ENCODE measurements around the gene PROCA1. TPM values are rescaled to one million over a fixed set of nuclear protein-coding genes. Genes with fewer than 3 reads are reported as not detected.

PROCA1 gene
- polyA plus RNA-seq, 1 of the 3 experiments (the other 2 are of a cell fraction) = 7.1 TPM

DNA sequence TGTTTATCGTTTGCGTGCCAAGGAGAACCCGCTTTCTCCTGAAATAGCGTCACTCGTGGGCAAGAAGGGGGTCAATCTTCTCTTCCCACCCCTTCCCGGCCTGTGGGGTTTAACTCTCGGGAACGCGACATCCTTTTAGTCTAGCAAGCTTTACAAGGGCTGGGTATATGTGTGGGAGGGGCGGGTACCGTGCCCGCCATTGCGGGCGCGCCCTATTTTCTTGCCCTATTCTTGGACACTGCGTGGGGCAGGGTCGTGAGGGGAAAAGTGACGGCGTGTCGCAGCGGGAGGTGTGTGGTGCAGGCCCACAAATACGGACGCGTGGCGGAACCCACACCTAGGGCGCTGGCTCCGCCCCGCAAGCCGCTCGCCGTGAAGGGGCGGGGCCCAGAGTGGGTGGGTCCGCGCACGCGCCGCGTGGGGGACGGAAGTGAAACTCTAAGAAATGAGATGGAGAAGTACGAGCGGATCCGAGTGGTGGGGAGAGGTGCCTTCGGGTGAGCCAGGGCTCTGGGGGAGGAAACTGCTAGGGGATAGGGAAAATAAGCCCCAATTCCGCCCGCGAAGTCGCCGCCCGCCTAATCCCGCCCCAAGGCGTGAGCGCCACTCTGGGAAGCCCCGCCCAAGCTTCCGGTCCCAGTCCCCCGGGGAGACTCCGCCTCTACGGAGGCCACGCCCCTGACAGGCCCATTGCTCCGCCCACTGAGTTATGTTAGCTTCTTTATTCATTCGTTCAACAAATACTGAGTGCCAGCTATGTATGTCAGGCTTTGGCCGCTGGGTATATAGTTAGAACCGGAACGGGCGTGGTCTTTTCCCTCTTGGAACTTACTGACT is 16.9 kb upstream of the PROCA1 start, which contains the start of gene NEK8:
Gene NEK8, plus strand, starts transcription at position 425 of the 837 bp plus-strand sequence. Its CDS starts 26 bp downstream, at position 451.
- TF ChIP-seq MXI1 (IDR thresholded peaks at IDR 0.05; ENCODE audit: low read depth, low read length) (peak; percentile 49; the same call in 1 of the 2 replicates), ELF1 (IDR thresholded peaks at IDR 0.05) (peak; percentile 65; the same call in 1 of the 2 replicates), RXRA (IDR thresholded peaks at IDR 0.05; ENCODE audit: borderline replicate concordance, low read depth) (no peak), POLR2AphosphoS5 (IDR thresholded peaks at IDR 0.05; ENCODE audit: low read depth, low read length) (peak; percentile 65; the same call in 1 of the 2 replicates), GATA2 (CRISPR knock-in tag; IDR thresholded peaks at IDR 0.05) (no peak), RAD21 (IDR thresholded peaks at IDR 0.05; ENCODE audit: low read length) (no peak), FOXJ3 (CRISPR knock-in tag; IDR thresholded peaks at IDR 0.05) (no peak), SMC3 (IDR thresholded peaks at IDR 0.05; ENCODE audit: low read depth, low read length) (no peak), NRF1 (IDR thresholded peaks at IDR 0.05; ENCODE audit: low read depth, low read length) (peak; percentile 76), TCF12 (IDR thresholded peaks at IDR 0.05) (no peak), GABPA (IDR thresholded peaks at IDR 0.05; ENCODE audit: low read depth) (peak; percentile 58)
- TF ChIP-seq, protein P1, sequence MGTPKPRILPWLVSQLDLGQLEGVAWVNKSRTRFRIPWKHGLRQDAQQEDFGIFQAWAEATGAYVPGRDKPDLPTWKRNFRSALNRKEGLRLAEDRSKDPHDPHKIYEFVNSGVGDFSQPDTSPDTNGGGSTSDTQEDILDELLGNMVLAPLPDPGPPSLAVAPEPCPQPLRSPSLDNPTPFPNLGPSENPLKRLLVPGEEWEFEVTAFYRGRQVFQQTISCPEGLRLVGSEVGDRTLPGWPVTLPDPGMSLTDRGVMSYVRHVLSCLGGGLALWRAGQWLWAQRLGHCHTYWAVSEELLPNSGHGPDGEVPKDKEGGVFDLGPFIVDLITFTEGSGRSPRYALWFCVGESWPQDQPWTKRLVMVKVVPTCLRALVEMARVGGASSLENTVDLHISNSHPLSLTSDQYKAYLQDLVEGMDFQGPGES (IDR thresholded peaks at IDR 0.05; ENCODE audit: low read depth, low read length) = no peak
- TF ChIP-seq, protein P2, sequence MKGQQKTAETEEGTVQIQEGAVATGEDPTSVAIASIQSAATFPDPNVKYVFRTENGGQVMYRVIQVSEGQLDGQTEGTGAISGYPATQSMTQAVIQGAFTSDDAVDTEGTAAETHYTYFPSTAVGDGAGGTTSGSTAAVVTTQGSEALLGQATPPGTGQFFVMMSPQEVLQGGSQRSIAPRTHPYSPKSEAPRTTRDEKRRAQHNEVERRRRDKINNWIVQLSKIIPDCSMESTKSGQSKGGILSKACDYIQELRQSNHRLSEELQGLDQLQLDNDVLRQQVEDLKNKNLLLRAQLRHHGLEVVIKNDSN (IDR thresholded peaks at IDR 0.05; ENCODE audit: borderline replicate concordance, low read depth) = no peak
- TF ChIP-seq, protein P3, sequence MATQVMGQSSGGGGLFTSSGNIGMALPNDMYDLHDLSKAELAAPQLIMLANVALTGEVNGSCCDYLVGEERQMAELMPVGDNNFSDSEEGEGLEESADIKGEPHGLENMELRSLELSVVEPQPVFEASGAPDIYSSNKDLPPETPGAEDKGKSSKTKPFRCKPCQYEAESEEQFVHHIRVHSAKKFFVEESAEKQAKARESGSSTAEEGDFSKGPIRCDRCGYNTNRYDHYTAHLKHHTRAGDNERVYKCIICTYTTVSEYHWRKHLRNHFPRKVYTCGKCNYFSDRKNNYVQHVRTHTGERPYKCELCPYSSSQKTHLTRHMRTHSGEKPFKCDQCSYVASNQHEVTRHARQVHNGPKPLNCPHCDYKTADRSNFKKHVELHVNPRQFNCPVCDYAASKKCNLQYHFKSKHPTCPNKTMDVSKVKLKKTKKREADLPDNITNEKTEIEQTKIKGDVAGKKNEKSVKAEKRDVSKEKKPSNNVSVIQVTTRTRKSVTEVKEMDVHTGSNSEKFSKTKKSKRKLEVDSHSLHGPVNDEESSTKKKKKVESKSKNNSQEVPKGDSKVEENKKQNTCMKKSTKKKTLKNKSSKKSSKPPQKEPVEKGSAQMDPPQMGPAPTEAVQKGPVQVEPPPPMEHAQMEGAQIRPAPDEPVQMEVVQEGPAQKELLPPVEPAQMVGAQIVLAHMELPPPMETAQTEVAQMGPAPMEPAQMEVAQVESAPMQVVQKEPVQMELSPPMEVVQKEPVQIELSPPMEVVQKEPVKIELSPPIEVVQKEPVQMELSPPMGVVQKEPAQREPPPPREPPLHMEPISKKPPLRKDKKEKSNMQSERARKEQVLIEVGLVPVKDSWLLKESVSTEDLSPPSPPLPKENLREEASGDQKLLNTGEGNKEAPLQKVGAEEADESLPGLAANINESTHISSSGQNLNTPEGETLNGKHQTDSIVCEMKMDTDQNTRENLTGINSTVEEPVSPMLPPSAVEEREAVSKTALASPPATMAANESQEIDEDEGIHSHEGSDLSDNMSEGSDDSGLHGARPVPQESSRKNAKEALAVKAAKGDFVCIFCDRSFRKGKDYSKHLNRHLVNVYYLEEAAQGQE (IDR thresholded peaks at IDR 0.05; ENCODE audit: low read depth, low read length) = no peak
- TF ChIP-seq, protein P4, sequence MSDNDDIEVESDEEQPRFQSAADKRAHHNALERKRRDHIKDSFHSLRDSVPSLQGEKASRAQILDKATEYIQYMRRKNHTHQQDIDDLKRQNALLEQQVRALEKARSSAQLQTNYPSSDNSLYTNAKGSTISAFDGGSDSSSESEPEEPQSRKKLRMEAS (IDR thresholded peaks at IDR 0.05; ENCODE audit: low read depth) = peak; percentile 4; the same call in 1 of the 2 replicates
- TF ChIP-seq, protein P5, sequence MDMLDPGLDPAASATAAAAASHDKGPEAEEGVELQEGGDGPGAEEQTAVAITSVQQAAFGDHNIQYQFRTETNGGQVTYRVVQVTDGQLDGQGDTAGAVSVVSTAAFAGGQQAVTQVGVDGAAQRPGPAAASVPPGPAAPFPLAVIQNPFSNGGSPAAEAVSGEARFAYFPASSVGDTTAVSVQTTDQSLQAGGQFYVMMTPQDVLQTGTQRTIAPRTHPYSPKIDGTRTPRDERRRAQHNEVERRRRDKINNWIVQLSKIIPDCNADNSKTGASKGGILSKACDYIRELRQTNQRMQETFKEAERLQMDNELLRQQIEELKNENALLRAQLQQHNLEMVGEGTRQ (IDR thresholded peaks at IDR 0.05; ENCODE audit: borderline replicate concordance, low read depth, low read length) = no peak
- Histone ChIP-seq H3K79me2 (ENCODE audit: insufficient read depth) (no peaks in the 10 kb centered on the region), H2AFZ (ENCODE audit: low read depth) (peak within 1 kb of the TSS; percentile 81), H3K27ac (ENCODE audit: low read depth in 2 of 2, low read length in 1 of 2) (peak within 1 kb of the TSS; percentile 97), H3F3A (replicated peaks; ENCODE audit: insufficient read depth) (peaks cover 44% of the 10 kb centered on the region), H3K4me2 (peak within 1 kb of the TSS; percentile 99), H3K9ac (peak within 1 kb of the TSS; percentile 90), H3K9me2 (no peaks in the 10 kb centered on the region), H4K20me1 (ENCODE audit: insufficient read depth) (peaks cover 6% of the 10 kb centered on the region), H3K27me3 (ENCODE audit: insufficient read depth) (no peaks in the 10 kb centered on the region), H3K9me3 (no peaks in the 10 kb centered on the region), H3K4me3 (ENCODE audit: low read depth in 2 of 2, low read length in 1 of 2) (peak within 1 kb of the TSS; percentile 67 to 81), H3K4me1 (ENCODE audit: control insufficient read depth in 1 of 2, insufficient read depth in 2 of 2, low read depth in 1 of 2, low read length in 1 of 2) (peaks cover 8 to 29% of the 10 kb centered on the region in 2 experiments; a peak in 3 of 4 replicates), H3K36me3 (replicated peaks in 1 of 2; ENCODE audit: control insufficient read depth in 1 of 2, insufficient read depth in 2 of 2, low read length in 1 of 2) (peaks cover 7 to 12% of the 10 kb centered on the region in 2 experiments)
- ChIA-PET POLR2A (interaction anchor here (1.3 to 4.5 kb wide), 5 partner anchors 9 to 174 kb away, joined by 3 to 90 read pairs (median 11); partner anchors contain the start of genes DHRS13, FLOT2, RPL23A and TRAF4), CTCF (interaction anchor here (0.9 to 11.1 kb wide), 15 partner anchors 10 to 396 kb away, joined by 4 to 612 read pairs (median 21); partner anchors contain the start of genes BLTP2, DHRS13, FLOT2 and PHF12)
- peak; percentile 93 for DNase-seq
- WGBS (ENCODE audit: low lambda C conversion rate) = 1% methylated on average over 46 of the region's 64 CpGs
